Right lobe of liver (tissue), 4 donors: Measurements from ENCODE around the gene LHX8.
"Not testable (repeated sequence)": the region's sequence is repeated elsewhere in the genome, so short reads cannot be mapped to it uniquely, and the experiment has no call there.

Experiments used
- CTCF ChIP-seq, 4 donors: fragments of 200-600 bp in 3 of 4; fragments of 450-650 bp in 1 of 4; IDR thresholded peaks; one replicate each; pipeline versions ENCODE4 v1.5.1 to v1.8.0; 2016 to 2022; ENCODE audit warnings: antibody characterized with exemption in 4 of 4, mild to moderate bottlenecking in 2 of 4
- POLR2A ChIP-seq: fragments of 450-650 bp; IDR thresholded peaks from one replicate; pipeline ENCODE4 v1.6.1; 2017; ENCODE audit warnings: antibody characterized with exemption, mild to moderate bottlenecking
- donor health status: DM: no; HTN: no; CAD: no.
- donor health status: DM: no; HTN: no; CAD: no.
- donor health status: DM: no; HTN: yes; CAD: no.

- TF ChIP-seq CTCF (IDR thresholded peaks at IDR 0.05); POLR2A: not testable (repeated sequence)
Observed at GRCh38 chr1:75181214-75181955, 47.2 kb downstream of the LHX8 start.
